ENCODE data around the gene BCL2L15.

- no peak for TF ChIP-seq POLR2A (IDR thresholded peaks at IDR 0.05; ENCODE audit: low read length)
- no peak for TF ChIP-seq GATA1 (IDR thresholded peaks at IDR 0.05; ENCODE audit: low read depth, low read length)
These were observed 52.7 kb downstream of the BCL2L15 start for GRCh38 chr1:113834716-113835115.
